Measurements from ENCODE around the gene PNPLA1.

Gene PNPLA1

DNA sequence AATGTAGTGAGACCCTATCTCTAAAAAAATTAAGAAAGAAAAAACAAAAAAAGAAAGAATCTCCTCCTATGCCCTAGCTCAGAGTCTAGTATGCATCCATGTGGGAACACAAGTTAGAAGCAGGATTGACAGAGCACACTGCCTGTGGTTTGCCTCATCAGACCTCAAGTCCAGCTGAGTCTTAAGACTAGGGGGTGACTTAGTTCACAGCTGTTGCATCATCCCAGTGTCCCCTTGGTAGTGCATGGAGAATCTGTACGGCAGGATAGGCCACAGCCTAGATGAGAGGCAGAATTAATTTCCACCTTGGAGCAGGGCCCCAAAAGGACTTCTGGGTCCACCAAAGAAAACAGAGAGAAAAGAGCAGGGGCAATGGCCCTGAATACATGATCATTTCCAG lies 13.7 kb downstream of the PNPLA1 start:
- no peak for DNase-seq (ENCODE audit: low read depth, low spot score)
- ChIA-PET CTCF (interaction anchor here (1.1 to 22.2 kb wide), 2 partner anchors 13 to 28 kb away, joined by 3 to 405 read pairs; no protein-coding TSS in a partner anchor), POLR2A (no interaction called here)
- TF ChIP-seq, protein P1, sequence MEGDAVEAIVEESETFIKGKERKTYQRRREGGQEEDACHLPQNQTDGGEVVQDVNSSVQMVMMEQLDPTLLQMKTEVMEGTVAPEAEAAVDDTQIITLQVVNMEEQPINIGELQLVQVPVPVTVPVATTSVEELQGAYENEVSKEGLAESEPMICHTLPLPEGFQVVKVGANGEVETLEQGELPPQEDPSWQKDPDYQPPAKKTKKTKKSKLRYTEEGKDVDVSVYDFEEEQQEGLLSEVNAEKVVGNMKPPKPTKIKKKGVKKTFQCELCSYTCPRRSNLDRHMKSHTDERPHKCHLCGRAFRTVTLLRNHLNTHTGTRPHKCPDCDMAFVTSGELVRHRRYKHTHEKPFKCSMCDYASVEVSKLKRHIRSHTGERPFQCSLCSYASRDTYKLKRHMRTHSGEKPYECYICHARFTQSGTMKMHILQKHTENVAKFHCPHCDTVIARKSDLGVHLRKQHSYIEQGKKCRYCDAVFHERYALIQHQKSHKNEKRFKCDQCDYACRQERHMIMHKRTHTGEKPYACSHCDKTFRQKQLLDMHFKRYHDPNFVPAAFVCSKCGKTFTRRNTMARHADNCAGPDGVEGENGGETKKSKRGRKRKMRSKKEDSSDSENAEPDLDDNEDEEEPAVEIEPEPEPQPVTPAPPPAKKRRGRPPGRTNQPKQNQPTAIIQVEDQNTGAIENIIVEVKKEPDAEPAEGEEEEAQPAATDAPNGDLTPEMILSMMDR (IDR thresholded peaks at IDR 0.05; ENCODE audit: insufficient read depth, low read length, missing control alignments) = no peak
- no peak overlapping the region for H3K4me3 ChIP-seq (ENCODE audit: low read depth, low read length)

DNA sequence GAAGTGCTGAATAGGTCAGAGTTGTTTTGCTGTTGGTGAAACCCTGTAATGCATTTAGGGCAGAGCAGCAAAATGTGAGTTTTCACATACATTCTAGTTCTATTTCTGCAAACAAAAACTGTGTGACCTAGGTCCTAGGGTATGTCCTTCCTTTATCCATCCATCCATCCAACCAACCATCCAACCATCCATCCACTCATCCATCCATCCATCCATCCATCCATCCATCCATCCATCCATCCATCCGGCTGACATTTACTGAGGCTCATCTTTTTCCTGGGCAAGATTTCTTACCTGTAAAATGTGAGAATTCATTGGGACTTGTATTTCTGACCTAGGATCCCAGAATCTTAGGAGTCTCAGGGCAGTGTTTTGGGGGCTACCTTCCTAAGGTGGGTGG lies 14.5 kb downstream of the PNPLA1 start:
- TF ChIP-seq, protein P1 (IDR thresholded peaks at IDR 0.05; ENCODE audit: insufficient read depth, low read length, missing control alignments) = no peak
- no peak overlapping the region for H3K4me3 ChIP-seq (ENCODE audit: low read depth, low read length)
- POLR2A ChIA-PET = no interaction called here
- no peak for DNase-seq (ENCODE audit: low read depth, low spot score)
- CTCF ChIA-PET = interaction anchor here (22.2 kb wide), 1 partner anchor 27 kb away, joined by 405 read pairs; no protein-coding TSS in a partner anchor

DNA sequence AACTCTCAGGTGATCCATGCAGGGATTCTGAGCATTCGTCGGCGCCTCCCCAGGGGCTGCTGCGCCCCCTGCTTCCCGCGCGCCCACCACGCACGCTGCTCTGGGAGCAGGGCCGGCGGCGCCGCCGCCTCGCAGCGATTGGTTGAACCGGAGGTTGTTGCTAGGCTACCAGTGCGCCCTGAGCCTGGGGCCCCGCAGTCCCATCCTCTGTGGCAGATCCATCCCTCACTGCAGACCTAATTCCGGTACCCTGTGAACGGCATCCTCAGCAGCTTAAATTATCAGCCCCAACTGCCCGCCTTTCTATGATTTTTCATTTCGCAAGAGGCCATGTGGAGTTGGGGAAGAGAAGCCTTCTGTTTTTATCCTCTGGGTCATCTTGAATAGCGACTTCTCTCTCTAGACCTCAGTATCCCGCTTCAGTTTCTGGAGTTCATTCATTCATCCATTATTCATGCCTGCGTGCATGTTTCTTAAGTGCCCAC lies 15.4 kb downstream of the PNPLA1 start:
- ChIA-PET POLR2A (no interaction called here), CTCF (interaction anchor here (0.9 to 22.2 kb wide), 2 partner anchors 9 to 26 kb away, joined by 3 to 405 read pairs; no protein-coding TSS in a partner anchor)
- no peak for DNase-seq (ENCODE audit: low read depth, low spot score)
- TF ChIP-seq, protein P1 (IDR thresholded peaks at IDR 0.05; ENCODE audit: insufficient read depth, low read length, missing control alignments) = no peak
- H3K4me3 ChIP-seq (ENCODE audit: low read depth, low read length) = no peak overlapping the region

DNA sequence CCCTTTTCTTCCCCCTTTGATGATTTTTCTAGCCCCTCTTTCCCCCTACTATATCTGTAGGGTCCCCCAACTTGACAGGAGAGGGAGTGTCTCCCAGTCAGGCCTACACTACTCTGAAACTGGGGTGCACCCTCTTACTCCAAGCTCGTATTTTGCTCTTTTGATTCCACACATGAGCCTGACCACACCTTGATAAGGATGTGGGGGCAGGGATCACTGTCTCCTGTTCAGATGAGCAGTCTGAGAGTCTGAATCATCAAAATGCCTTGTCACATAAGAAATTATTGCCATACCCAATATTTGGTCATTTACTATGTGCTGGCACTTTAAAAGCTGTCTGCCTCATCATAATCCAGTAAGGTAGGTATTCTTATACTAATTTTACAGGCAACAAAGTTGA lies 15.9 kb downstream of the PNPLA1 start:
- DNase-seq (ENCODE audit: low read depth, low spot score) = no peak
- TF ChIP-seq, protein P1 (IDR thresholded peaks at IDR 0.05; ENCODE audit: insufficient read depth, low read length, missing control alignments) = no peak
- H3K4me3 ChIP-seq (ENCODE audit: low read depth, low read length) = no peak overlapping the region
- CTCF ChIA-PET = interaction anchor here (0.9 to 22.2 kb wide), 2 partner anchors 9 to 25 kb away, joined by 3 to 405 read pairs; no protein-coding TSS in a partner anchor
- POLR2A ChIA-PET = no interaction called here

DNA sequence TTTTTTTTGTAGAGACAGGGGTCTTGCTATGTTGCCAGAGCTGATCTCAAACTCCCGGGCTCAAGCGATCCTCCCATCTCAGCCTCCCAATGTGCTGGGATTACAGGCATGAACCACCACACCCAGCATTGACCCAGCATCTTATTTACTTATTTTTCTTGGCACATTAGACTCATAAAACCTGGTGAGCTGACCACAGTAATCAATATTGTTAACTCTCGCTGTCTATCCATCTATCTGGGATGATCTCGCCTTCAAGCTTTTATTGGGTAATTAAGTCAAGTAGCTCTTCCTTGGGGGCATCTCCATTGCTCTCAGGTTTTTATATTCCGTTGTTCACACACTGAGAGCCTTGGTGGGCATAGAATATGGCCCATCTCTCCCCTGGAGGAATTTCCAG lies 17.0 kb downstream of the PNPLA1 start:
- DNase-seq (ENCODE audit: low read depth, low spot score) = no peak
- H3K4me3 ChIP-seq (ENCODE audit: low read depth, low read length) = no peak overlapping the region
- TF ChIP-seq, protein P1 (IDR thresholded peaks at IDR 0.05; ENCODE audit: insufficient read depth, low read length, missing control alignments) = no peak
- ChIA-PET CTCF (interaction anchor here (0.9 to 22.2 kb wide), 3 partner anchors 24 to 74 kb away, joined by 3 to 405 read pairs (median 4); no protein-coding TSS in a partner anchor), POLR2A (no interaction called here)

DNA sequence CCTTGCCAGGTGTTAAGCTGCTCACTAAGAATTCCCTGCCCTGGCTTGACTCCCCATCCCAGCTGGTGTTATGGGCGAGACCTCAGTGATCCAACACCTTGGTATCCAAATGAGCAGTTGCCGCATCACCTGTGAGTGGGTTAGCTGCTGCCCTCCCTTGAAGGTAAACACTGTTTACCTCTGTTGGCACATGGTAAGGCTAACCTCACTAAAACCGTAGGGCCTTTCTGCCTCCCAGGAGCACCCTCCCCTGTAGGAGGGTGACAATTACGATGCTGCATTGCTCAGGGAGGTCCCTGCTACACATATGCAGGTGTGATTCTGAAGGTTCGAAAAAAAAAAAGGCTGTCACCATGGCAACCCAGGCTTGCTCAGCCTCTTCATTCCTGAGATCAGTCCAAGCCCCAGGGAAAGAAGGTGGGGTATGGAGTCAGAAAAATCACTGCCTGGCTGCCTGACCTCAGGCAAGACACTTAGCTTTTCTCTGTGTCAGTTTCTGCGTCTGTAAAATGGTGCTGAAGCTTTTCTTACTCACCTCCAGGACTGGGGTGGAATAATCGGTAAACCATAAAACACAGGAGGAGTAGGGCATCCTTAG lies 19.5 kb downstream of the PNPLA1 start:
- H3K4me3 ChIP-seq (ENCODE audit: low read depth, low read length) = no peak overlapping the region
- no peak for DNase-seq (ENCODE audit: low read depth, low spot score)
- POLR2A ChIA-PET = no interaction called here
- CTCF ChIA-PET = interaction anchor here (1.0 to 22.2 kb wide), 4 partner anchors 13 to 194 kb away, joined by 3 to 405 read pairs (median 4); no protein-coding TSS in a partner anchor
- TF ChIP-seq, protein P1 (IDR thresholded peaks at IDR 0.05; ENCODE audit: insufficient read depth, low read length, missing control alignments) = no peak

Measured in AG04449 (cell line).